DOHH2 (cell line): ENCODE results near the gene GPSM3.

Source experiments
- EZH2phosphoT487 ChIP-seq: fragments of 200-600 bp; sonication (generic); IDR thresholded peaks from 2 replicates; pipeline ENCODE4 v1.6.1; 2017; ENCODE audit warnings: borderline replicate concordance, mild to moderate bottlenecking, antibody characterized with exemption, low read length, moderate library complexity, mixed read lengths
- TF ChIP-seq, protein P1 (sequence below): fragments of 200-600 bp; sonication (generic); IDR thresholded peaks from one replicate; pipeline ENCODE4 v1.5.1; 2014; ENCODE audit warnings: antibody characterized with exemption, mild to moderate bottlenecking, low read depth, low read length; ENCODE audit not compliant: poor library complexity, severe bottlenecking

GRCh38 chr6:32171234-32171633 lies 21.2 kb downstream of the GPSM3 start:
- TF ChIP-seq, protein P1, sequence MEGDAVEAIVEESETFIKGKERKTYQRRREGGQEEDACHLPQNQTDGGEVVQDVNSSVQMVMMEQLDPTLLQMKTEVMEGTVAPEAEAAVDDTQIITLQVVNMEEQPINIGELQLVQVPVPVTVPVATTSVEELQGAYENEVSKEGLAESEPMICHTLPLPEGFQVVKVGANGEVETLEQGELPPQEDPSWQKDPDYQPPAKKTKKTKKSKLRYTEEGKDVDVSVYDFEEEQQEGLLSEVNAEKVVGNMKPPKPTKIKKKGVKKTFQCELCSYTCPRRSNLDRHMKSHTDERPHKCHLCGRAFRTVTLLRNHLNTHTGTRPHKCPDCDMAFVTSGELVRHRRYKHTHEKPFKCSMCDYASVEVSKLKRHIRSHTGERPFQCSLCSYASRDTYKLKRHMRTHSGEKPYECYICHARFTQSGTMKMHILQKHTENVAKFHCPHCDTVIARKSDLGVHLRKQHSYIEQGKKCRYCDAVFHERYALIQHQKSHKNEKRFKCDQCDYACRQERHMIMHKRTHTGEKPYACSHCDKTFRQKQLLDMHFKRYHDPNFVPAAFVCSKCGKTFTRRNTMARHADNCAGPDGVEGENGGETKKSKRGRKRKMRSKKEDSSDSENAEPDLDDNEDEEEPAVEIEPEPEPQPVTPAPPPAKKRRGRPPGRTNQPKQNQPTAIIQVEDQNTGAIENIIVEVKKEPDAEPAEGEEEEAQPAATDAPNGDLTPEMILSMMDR, result no peak
- no peak for TF ChIP-seq EZH2phosphoT487
